Measurements from ENCODE around the gene HAND1. TPM values are rescaled to one million over a fixed set of nuclear protein-coding genes. Genes with fewer than 3 reads are reported as not detected.
"Not testable (repeated sequence)": the region's sequence is repeated elsewhere in the genome, so short reads cannot be mapped to it uniquely, and the experiment has no call there.

HAND1 gene
- total and polyA plus RNA-seq, 3 donors from 2014 or later, result 0.24 TPM; not detected in 2

- Histone ChIP-seq H3K27me3 (no peaks in the 10 kb centered on the region), H3K4me1 (peaks cover 8% of the 10 kb centered on the region), H3K27ac (no peak overlapping the region), H3K36me3 (ENCODE audit: low read depth, missing control alignments) (no peaks in the 10 kb centered on the region), H3K9me3 (no peaks in the 10 kb centered on the region), H3K4me3 (no peak overlapping the region)
- intact Hi-C loops (cut with DNase I; ENCODE audit: low total_unique reads), result no loop called here
- no peak for DNase-seq
- WGBS, 2 donors, result 63 to 64% methylated on average over 2 of the region's 2 CpGs
- TF ChIP-seq CTCF (IDR thresholded peaks at IDR 0.05) (no peak), POLR2A (IDR thresholded peaks at IDR 0.05) (no peak)
Observed at GRCh38 chr5:154519359-154519758, 41.3 kb upstream of the HAND1 start.

GRCh38 chr5:154518438-154518867 is 40.4 kb upstream of the HAND1 start:
- Histone ChIP-seq H3K4me3 (no peak overlapping the region), H3K4me1 (no peaks in the 10 kb centered on the region), H3K27me3 (no peaks in the 10 kb centered on the region), H3K36me3 (ENCODE audit: low read depth, missing control alignments) (no peaks in the 10 kb centered on the region), H3K9me3 (no peaks in the 10 kb centered on the region), H3K27ac (no peak overlapping the region)
- 67 to 87% methylated on average over 8 of the region's 8 CpGs for WGBS, 2 donors
- TF ChIP-seq CTCF (IDR thresholded peaks at IDR 0.05) (no peak), POLR2A (IDR thresholded peaks at IDR 0.05) (no peak)
- intact Hi-C loops (cut with DNase I; ENCODE audit: low total_unique reads), result no loop called here
- no peak for DNase-seq

- 87 to 95% methylated on average over 9 of the region's 9 CpGs for WGBS, 2 donors
- Histone ChIP-seq H3K27me3 (no peaks in the 10 kb centered on the region), H3K4me3 (no peak overlapping the region), H3K27ac (no peak overlapping the region), H3K4me1 (no peaks in the 10 kb centered on the region), H3K36me3 (ENCODE audit: low read depth, missing control alignments) (no peaks in the 10 kb centered on the region), H3K9me3 (no peaks in the 10 kb centered on the region)
- DNase-seq, result no peak
- intact Hi-C loops (cut with DNase I; ENCODE audit: low total_unique reads), result no loop called here
- no peak for TF ChIP-seq POLR2A (IDR thresholded peaks at IDR 0.05)
- no peak for TF ChIP-seq CTCF (IDR thresholded peaks at IDR 0.05)
Observed at GRCh38 chr5:154517810-154518437, 39.9 kb upstream of the HAND1 start.

GRCh38 chr5:154517181-154517580 is 39.2 kb upstream of the HAND1 start:
- no peaks in the 10 kb centered on the region for H3K36me3 ChIP-seq (ENCODE audit: low read depth, missing control alignments)
- TF ChIP-seq CTCF (IDR thresholded peaks at IDR 0.05) (no peak), POLR2A (IDR thresholded peaks at IDR 0.05) (no peak)
- WGBS, 2 donors, result 80 to 91% methylated on average over 5 to 7 of the region's 7 CpGs
- DNase-seq, result no peak
- H3K27me3 ChIP-seq, result no peaks in the 10 kb centered on the region
- no peak overlapping the region for H3K27ac ChIP-seq
- no peaks in the 10 kb centered on the region for H3K9me3 ChIP-seq
- H3K4me1 ChIP-seq, result no peaks in the 10 kb centered on the region
- intact Hi-C loops (cut with DNase I; ENCODE audit: low total_unique reads), result no loop called here
- no peak overlapping the region for H3K4me3 ChIP-seq

- no peaks in the 10 kb centered on the region for H3K9me3 ChIP-seq
- intact Hi-C loops (cut with DNase I; ENCODE audit: low total_unique reads), result no loop called here
- no peak overlapping the region for H3K4me3 ChIP-seq
- no peaks in the 10 kb centered on the region for H3K27me3 ChIP-seq
- 92 to 93% methylated on average over 5 of the region's 5 CpGs for WGBS, 2 donors
- TF ChIP-seq CTCF (IDR thresholded peaks at IDR 0.05), result no peak
- TF ChIP-seq POLR2A (IDR thresholded peaks at IDR 0.05), result no peak
- H3K27ac ChIP-seq, result no peak overlapping the region
- no peak for DNase-seq
- no peaks in the 10 kb centered on the region for H3K4me1 ChIP-seq
- no peaks in the 10 kb centered on the region for H3K36me3 ChIP-seq (ENCODE audit: low read depth, missing control alignments)
Observed at GRCh38 chr5:154516475-154516874, 38.4 kb upstream of the HAND1 start.

GRCh38 chr5:154515488-154515887 is 37.5 kb upstream of the HAND1 start:
- intact Hi-C loops (cut with DNase I; ENCODE audit: low total_unique reads); H3K4me1 ChIP-seq; H3K36me3 ChIP-seq (ENCODE audit: low read depth, missing control alignments); H3K27me3 ChIP-seq; H3K4me3 ChIP-seq; H3K9me3 ChIP-seq; DNase-seq; H3K27ac ChIP-seq: not testable (repeated sequence)
- 94 to 95% methylated on average over 6 of the region's 6 CpGs for WGBS, 2 donors

All from testis (tissue), 3 donors.